Measurements from ENCODE around the gene TNFRSF14.

DNA sequence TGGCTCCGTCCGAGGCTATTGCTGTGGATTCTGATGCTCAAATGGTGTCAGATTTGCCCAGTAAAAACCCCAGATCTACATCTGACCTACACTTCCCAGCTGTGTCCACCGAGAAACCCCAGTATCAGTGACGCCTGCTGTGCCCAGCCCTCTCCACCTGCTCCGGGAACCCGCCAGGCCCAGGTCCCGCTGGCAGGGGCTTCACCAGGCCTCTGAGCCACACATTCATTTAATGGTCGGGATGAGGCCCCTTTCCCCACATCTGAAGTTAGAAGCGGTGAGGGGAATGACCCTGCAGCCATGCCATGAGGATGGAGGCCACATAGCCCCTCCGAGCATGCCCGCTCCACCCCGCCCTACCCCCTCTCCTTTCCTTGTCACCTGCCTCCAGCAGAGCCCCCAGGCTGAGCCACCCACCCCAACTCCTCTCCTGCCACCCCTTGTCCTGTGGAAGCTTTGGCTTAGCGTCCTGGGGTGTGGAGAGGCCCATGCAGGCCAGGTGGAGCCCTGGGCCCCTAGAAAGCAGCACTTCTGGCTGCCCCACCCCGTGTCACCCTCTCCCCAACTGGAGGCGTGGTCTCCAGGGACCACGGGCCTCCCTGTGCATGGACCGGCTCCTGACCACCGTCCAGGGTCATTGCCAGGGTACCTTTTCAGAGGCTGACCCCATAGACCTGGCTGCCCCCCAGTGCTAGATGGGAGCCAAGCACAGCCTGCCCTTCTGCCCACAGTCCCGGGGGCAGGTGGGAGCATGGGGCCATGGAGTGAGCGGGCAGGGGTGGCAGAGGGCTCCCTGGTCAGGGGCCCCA is 8.0 kb downstream of the TNFRSF14 start:
- TF ChIP-seq, protein P1, sequence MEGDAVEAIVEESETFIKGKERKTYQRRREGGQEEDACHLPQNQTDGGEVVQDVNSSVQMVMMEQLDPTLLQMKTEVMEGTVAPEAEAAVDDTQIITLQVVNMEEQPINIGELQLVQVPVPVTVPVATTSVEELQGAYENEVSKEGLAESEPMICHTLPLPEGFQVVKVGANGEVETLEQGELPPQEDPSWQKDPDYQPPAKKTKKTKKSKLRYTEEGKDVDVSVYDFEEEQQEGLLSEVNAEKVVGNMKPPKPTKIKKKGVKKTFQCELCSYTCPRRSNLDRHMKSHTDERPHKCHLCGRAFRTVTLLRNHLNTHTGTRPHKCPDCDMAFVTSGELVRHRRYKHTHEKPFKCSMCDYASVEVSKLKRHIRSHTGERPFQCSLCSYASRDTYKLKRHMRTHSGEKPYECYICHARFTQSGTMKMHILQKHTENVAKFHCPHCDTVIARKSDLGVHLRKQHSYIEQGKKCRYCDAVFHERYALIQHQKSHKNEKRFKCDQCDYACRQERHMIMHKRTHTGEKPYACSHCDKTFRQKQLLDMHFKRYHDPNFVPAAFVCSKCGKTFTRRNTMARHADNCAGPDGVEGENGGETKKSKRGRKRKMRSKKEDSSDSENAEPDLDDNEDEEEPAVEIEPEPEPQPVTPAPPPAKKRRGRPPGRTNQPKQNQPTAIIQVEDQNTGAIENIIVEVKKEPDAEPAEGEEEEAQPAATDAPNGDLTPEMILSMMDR (IDR thresholded peaks at IDR 0.05), result no peak
- TF ChIP-seq ZFX (IDR thresholded peaks at IDR 0.05; ENCODE audit: borderline replicate concordance), result no peak

Measured in 22Rv1 (cell line).